ENCODE measurements around the gene TFDP2. TPM values are rescaled to one million over a fixed set of nuclear protein-coding genes. Genes with fewer than 3 reads are reported as not detected.

The TFDP2 gene
- total and polyA plus RNA-seq, 9 of the 15 experiments (the other 6 are each of a cell fraction or from before 2014, with no cell fraction given): 95.6 to 179 (median 126) TPM

DNA sequence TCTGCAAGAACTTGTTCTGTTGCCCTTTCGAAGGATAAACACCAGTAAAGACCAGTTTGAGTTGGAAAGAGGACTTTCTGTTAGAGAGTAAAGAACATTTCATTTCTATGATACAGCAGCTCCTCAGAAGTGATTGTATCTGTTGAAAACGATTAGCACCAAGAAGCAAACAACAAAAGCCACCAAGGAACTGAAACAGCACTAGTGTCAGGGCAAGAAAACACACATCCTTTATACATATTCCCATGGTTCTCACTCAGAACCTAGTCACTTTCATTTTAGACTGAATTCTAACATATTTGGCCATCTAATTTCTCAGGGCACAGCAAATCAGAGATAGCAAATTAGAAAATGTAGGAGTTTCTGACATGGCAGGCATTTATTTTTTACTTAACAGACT lies 156.8 kb downstream of the TFDP2 start:
- ATAC-seq (no peak), FAIRE-seq (no peak), DNase-seq (ENCODE audit: extremely low read depth in 1 of 4, low spot score in 3 of 4) (no peak)
- Histone ChIP-seq H3K9me3 (replicated peaks; ENCODE audit: control insufficient read depth, insufficient read depth, low read depth, low read length) (no peaks in the 10 kb centered on the region), H3K36me3 (ENCODE audit: control insufficient read depth, insufficient read depth, low read length) (peaks cover 47% of the 10 kb centered on the region), H3K4me3 (no peak overlapping the region), H3K9ac (ENCODE audit: insufficient read depth in 1 of 2, low read depth in 2 of 2, low read length in 2 of 2) (no peak overlapping the region), H2AFZ (ENCODE audit: low read depth, low read length) (no peak overlapping the region), H3K79me2 (ENCODE audit: control insufficient read depth, insufficient read depth, low read length) (peaks cover 15% of the 10 kb centered on the region; the same call in 2 of the 3 replicates), H3K27ac (ENCODE audit: extremely low read depth, low read depth, low read length) (no peak overlapping the region), H3K4me2 (ENCODE audit: insufficient read depth, low read length) (no peak overlapping the region), H3K27me3 (ENCODE audit: control insufficient read depth in 2 of 2, insufficient read depth in 2 of 2, low read length in 2 of 2) (no peaks in the 10 kb centered on the region), H4K20me1 (replicated peaks; ENCODE audit: control insufficient read depth, insufficient read depth, low read length) (0 out of 2 replicates have a peak, but pooled peaks cover 4% of the 10 kb centered on the region), H3K4me1 (replicated peaks in 1 of 2; ENCODE audit: control insufficient read depth in 2 of 2, insufficient read depth in 2 of 2, low read length in 2 of 2) (no peaks in the 10 kb centered on the region), H3K9me1 (ENCODE audit: control insufficient read depth, insufficient read depth, low read length) (no peaks in the 10 kb centered on the region)
- CTCF ChIA-PET (ENCODE audit: low intra/inter-chr PET ratio): no interaction called here
- in situ Hi-C loops (cut with MboI) (no loop called here), intact Hi-C loops (cut with micrococcal nuclease) (loop anchor here (10.0 kb wide), 1 partner anchor 528 kb away; no protein-coding TSS in a partner anchor)
- no peak for TF ChIP-seq SMAD2 (IDR thresholded peaks at IDR 0.05; ENCODE audit: low read depth, low read length)
- TF ChIP-seq TCF7L2 (IDR thresholded peaks at IDR 0.05; ENCODE audit: low read depth, low read length): no peak
- no peak for TF ChIP-seq CBX5 (IDR thresholded peaks at IDR 0.05; ENCODE audit: borderline replicate concordance, low read depth)
- TF ChIP-seq HDAC1 (IDR thresholded peaks at IDR 0.05): no peak
- TF ChIP-seq, protein P1, sequence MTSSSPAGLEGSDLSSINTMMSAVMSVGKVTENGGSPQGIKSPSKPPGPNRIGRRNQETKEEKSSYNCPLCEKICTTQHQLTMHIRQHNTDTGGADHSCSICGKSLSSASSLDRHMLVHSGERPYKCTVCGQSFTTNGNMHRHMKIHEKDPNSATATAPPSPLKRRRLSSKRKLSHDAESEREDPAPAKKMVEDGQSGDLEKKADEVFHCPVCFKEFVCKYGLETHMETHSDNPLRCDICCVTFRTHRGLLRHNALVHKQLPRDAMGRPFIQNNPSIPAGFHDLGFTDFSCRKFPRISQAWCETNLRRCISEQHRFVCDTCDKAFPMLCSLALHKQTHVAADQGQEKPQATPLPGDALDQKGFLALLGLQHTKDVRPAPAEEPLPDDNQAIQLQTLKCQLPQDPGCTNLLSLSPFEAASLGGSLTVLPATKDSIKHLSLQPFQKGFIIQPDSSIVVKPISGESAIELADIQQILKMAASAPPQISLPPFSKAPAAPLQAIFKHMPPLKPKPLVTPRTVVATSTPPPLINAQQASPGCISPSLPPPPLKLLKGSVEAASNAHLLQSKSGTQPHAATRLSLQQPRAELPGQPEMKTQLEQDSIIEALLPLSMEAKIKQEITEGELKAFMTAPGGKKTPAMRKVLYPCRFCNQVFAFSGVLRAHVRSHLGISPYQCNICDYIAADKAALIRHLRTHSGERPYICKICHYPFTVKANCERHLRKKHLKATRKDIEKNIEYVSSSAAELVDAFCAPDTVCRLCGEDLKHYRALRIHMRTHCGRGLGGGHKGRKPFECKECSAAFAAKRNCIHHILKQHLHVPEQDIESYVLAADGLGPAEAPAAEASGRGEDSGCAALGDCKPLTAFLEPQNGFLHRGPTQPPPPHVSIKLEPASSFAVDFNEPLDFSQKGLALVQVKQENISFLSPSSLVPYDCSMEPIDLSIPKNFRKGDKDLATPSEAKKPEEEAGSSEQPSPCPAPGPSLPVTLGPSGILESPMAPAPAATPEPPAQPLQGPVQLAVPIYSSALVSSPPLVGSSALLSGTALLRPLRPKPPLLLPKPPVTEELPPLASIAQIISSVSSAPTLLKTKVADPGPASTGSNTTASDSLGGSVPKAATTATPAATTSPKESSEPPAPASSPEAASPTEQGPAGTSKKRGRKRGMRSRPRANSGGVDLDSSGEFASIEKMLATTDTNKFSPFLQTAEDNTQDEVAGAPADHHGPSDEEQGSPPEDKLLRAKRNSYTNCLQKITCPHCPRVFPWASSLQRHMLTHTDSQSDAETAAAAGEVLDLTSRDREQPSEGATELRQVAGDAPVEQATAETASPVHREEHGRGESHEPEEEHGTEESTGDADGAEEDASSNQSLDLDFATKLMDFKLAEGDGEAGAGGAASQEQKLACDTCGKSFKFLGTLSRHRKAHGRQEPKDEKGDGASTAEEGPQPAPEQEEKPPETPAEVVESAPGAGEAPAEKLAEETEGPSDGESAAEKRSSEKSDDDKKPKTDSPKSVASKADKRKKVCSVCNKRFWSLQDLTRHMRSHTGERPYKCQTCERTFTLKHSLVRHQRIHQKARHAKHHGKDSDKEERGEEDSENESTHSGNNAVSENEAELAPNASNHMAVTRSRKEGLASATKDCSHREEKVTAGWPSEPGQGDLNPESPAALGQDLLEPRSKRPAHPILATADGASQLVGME (CRISPR knock-in tag; IDR thresholded peaks at IDR 0.05): no peak
- TF ChIP-seq, protein P2, sequence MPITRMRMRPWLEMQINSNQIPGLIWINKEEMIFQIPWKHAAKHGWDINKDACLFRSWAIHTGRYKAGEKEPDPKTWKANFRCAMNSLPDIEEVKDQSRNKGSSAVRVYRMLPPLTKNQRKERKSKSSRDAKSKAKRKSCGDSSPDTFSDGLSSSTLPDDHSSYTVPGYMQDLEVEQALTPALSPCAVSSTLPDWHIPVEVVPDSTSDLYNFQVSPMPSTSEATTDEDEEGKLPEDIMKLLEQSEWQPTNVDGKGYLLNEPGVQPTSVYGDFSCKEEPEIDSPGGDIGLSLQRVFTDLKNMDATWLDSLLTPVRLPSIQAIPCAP (CRISPR knock-in tag; IDR thresholded peaks at IDR 0.05; ENCODE audit: borderline replicate concordance): no peak
- TF ChIP-seq POU5F1 (IDR thresholded peaks at IDR 0.05; ENCODE audit: borderline replicate concordance, low read depth, low read length, partially characterized antibody): no peak
- TF ChIP-seq ZNF347 (CRISPR knock-in tag; IDR thresholded peaks at IDR 0.05; ENCODE audit: low read depth): no peak
- TF ChIP-seq ESRRA (IDR thresholded peaks at IDR 0.05; ENCODE audit: borderline replicate concordance, low read depth): no peak
- TF ChIP-seq TAF1 (IDR thresholded peaks at IDR 0.05; ENCODE audit: control insufficient read depth, extremely low read depth, insufficient read depth, low read length, severe bottlenecking): no peak
- TF ChIP-seq, protein P3, sequence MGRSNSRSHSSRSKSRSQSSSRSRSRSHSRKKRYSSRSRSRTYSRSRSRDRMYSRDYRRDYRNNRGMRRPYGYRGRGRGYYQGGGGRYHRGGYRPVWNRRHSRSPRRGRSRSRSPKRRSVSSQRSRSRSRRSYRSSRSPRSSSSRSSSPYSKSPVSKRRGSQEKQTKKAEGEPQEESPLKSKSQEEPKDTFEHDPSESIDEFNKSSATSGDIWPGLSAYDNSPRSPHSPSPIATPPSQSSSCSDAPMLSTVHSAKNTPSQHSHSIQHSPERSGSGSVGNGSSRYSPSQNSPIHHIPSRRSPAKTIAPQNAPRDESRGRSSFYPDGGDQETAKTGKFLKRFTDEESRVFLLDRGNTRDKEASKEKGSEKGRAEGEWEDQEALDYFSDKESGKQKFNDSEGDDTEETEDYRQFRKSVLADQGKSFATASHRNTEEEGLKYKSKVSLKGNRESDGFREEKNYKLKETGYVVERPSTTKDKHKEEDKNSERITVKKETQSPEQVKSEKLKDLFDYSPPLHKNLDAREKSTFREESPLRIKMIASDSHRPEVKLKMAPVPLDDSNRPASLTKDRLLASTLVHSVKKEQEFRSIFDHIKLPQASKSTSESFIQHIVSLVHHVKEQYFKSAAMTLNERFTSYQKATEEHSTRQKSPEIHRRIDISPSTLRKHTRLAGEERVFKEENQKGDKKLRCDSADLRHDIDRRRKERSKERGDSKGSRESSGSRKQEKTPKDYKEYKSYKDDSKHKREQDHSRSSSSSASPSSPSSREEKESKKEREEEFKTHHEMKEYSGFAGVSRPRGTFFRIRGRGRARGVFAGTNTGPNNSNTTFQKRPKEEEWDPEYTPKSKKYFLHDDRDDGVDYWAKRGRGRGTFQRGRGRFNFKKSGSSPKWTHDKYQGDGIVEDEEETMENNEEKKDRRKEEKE (IDR thresholded peaks at IDR 0.05; ENCODE audit: borderline replicate concordance in 1 of 2, control insufficient read depth in 1 of 2, low read depth in 2 of 2, low read length in 1 of 2): no peak
- TF ChIP-seq RBM39 (optimal IDR thresholded peaks at IDR 0.05; ENCODE audit: low read depth, low read length): no peak
- BruUV-seq (replicated peaks): TSS peak; percentile 15
- POLR2A ChIA-PET: no interaction called here
- 65% methylated on average over 2 of the region's 2 CpGs for WGBS (ENCODE audit: insufficient coverage, low coverage, missing lambda C conversion rate)

Measured in K562 (cell line).